ENCODE measurements around the gene TFB1M. TPM values are rescaled to one million over a fixed set of nuclear protein-coding genes. Genes with fewer than 3 reads are reported as not detected.

TFB1M gene
- total and polyA plus RNA-seq, 9 of the 15 experiments (the other 6 are each of a cell fraction or from before 2014, with no cell fraction given), result 34.6 to 145 (median 40.4) TPM

- no peak overlapping the region for H3K4me3 ChIP-seq
- no peak overlapping the region for H3K4me2 ChIP-seq (ENCODE audit: insufficient read depth, low read length)
- no peaks in the 10 kb centered on the region for H3K79me2 ChIP-seq (ENCODE audit: control insufficient read depth, insufficient read depth, low read length)
- FAIRE-seq (no peak), ATAC-seq (no peak), DNase-seq (ENCODE audit: extremely low read depth in 1 of 4, low spot score in 3 of 4) (no peak)
- BruUV-seq (replicated peaks), result no TSS peak
- TF ChIP-seq ZNF232 (CRISPR knock-in tag; IDR thresholded peaks at IDR 0.05) (no peak), SNIP1 (IDR thresholded peaks at IDR 0.05; ENCODE audit: low read depth) (no peak), KDM1A (IDR thresholded peaks at IDR 0.05) (no peak), ZNF354B (CRISPR knock-in tag; IDR thresholded peaks at IDR 0.05) (no peak), XRCC5 (IDR thresholded peaks at IDR 0.05; ENCODE audit: low read depth, low read length) (no peak), ZNF282 (CRISPR knock-in tag; IDR thresholded peaks at IDR 0.05) (no peak), MYNN (IDR thresholded peaks at IDR 0.05) (no peak), MYNN (CRISPR knock-in tag; IDR thresholded peaks at IDR 0.05) (no peak)
- no peak overlapping the region for H2AFZ ChIP-seq (ENCODE audit: low read depth, low read length)
- H4K20me1 ChIP-seq (replicated peaks; ENCODE audit: control insufficient read depth, insufficient read depth, low read length), result no peaks in the 10 kb centered on the region
- H3K9ac ChIP-seq (ENCODE audit: insufficient read depth in 1 of 2, low read depth in 2 of 2, low read length in 2 of 2), result no peak overlapping the region
- H3K36me3 ChIP-seq (ENCODE audit: control insufficient read depth, insufficient read depth, low read length), result no peaks in the 10 kb centered on the region
- intact Hi-C loops (cut with micrococcal nuclease) (no loop called here), in situ Hi-C loops (cut with MboI) (no loop called here)
- no peak overlapping the region for H3K27ac ChIP-seq (ENCODE audit: extremely low read depth, low read depth, low read length)
- CTCF ChIA-PET (ENCODE audit: low intra/inter-chr PET ratio), result no interaction called here
- POLR2A ChIA-PET, result interaction anchor here (0.6 kb wide), 2 partner anchors 11 to 1768 kb away, joined by 3 read pairs; no protein-coding TSS in a partner anchor
- H3K4me1 ChIP-seq (replicated peaks in 1 of 2; ENCODE audit: control insufficient read depth in 2 of 2, insufficient read depth in 2 of 2, low read length in 2 of 2), result peaks cover 0 to 5% of the 10 kb centered on the region in 2 experiments; a peak in 1 of 5 replicates
- 2% methylated on average over 23 of the region's 23 CpGs for WGBS (ENCODE audit: insufficient coverage, low coverage, missing lambda C conversion rate)
- H3K9me3 ChIP-seq (replicated peaks; ENCODE audit: control insufficient read depth, insufficient read depth, low read depth, low read length), result no peaks in the 10 kb centered on the region
- no peaks in the 10 kb centered on the region for H3K9me1 ChIP-seq (ENCODE audit: control insufficient read depth, insufficient read depth, low read length)
- peaks cover 49 to 66% of the 10 kb centered on the region in 2 experiments for H3K27me3 ChIP-seq (ENCODE audit: control insufficient read depth in 2 of 2, insufficient read depth in 2 of 2, low read length in 2 of 2)
Measured at GRCh38 chr6:155213611-155214372, 100.5 kb downstream of the TFB1M start.
